Activated effector memory CD4-positive, alpha-beta T cell treated with Interleukin-2 at 50 U/mL for 16 hours (primary cell): Measurements from ENCODE around the gene MFAP3.
"Not testable (repeated sequence)": the region's sequence is repeated elsewhere in the genome, so short reads cannot be mapped to it uniquely, and the experiment has no call there.

Experiments used
- DNase-seq: peaks from one replicate; pipeline ENCODE4 v3.0.0-alpha.2; 2020

MFAP3 gene

DNA sequence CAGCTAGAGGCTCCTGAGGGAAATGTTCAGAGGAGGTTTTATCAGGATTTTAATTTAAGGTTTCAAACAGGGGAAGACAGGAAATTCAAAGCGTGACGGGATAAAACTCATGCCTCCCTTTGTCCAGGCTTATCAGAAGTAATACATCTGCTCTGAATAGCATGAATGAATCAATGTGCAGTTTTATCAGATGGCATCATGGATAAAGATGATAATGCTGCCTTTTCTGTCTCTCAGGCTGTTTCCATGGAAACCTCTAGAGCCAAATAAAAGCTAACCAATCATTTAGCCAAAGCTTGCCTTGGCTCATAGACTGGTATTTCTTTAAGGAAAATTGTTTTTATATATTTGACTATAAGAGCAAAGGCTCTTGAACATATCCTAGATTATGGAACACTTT, 16.4 kb downstream of the MFAP3 start:
- no peak for DNase-seq

DNA sequence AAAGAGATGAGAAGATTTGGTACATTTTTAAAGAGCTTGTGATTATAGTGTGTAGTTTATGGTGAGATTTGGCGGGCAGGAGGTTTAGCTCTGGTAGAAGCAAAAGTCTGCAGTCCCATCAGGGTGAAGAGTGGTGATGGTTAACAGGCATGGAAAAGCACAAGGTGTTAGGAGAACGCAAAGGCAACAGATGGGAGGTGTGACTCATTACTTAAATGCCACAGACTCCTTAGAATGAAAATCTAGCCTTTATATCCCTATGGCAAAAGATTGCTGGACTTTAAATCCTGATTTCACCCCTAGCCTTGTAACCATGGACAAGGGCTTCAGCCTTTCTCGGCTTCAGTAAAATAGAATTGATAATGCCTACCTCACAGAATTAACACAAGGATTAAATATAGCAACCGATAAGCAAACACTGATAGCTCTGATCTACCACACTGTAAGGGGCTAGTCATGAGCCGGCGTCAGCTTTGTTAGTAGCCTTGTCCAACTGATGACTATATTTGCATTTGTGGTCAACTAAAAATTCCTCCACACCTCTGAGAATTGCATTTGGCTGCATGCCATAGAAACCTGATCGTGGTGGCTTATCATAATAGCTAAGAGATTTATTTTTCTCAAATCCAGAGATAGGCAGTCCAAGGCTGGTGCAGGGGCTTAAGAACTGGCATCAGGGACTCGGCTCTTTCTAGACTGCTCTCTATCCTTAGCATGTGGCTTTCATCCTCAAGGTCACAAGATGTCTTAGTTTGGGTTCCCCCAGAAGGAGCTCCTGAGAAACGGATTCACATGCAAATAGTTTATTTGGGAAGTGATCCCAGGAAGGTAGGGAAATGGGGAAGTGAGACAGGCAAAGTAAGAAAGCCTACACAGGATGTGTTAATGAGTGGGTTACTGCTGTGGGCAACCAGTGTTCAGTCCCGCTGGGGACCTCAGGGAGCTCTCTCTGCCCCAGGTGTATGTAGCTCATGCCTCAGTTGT, 19.6 kb downstream of the MFAP3 start:
- DNase-seq, result no peak

DNA sequence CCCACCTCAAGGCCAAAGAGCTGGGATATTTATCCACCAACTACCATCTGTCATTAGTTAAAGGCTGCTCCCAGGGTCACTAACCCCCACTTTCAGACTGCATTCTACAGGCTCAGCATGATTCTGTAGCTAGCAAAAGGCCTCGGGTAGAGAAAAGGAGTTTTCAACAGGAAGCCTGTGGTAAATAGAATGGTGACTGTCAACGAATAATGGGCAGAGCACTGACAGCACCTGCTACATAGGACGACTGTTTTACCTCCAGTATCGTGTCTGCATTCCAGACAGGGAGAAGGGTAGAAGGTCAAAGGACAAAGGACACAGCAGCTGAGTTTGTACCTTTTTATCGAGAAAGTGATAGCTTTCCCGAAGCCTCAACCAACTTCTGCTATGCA, 20.3 kb downstream of the MFAP3 start:
- DNase-seq, result no peak

DNA sequence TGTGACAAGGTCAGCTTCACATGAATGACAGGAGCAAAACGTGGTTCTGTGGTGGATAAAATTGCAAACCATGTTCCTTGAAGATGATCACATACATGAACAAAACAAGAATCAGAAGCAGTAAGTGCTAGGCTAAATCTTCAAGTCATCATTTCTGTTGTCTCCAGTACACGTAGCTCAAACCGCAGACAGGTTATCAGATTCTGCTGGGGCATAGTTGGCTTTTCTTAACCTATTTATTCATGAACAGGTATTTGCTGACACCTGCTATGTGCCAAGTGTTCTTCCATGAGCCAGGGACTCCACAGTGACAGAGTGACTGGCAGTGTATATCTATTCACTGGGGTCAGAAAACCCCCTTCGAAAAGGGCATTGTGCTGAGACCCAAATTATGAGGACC, 20.8 kb downstream of the MFAP3 start:
- no peak for DNase-seq

DNA sequence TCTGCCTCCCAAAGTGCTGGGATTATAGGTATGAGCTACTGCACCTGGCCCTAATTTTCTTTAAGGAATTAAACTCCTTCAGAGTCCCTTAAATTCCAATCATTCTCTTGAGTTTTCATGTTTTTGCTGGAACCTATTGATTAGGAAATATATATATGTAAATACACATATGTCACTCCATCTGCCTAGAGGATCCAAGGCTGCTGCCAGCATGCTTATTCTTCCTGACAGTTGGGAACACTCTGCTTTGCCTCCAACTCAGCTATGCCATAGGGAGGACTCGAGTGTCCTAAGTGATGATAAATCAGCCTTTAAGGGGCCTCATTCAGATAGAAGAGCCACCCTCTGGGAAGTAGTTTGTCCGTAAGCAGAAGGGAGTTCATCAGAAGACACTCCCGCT, 21.8 kb downstream of the MFAP3 start:
- no peak for DNase-seq

DNA sequence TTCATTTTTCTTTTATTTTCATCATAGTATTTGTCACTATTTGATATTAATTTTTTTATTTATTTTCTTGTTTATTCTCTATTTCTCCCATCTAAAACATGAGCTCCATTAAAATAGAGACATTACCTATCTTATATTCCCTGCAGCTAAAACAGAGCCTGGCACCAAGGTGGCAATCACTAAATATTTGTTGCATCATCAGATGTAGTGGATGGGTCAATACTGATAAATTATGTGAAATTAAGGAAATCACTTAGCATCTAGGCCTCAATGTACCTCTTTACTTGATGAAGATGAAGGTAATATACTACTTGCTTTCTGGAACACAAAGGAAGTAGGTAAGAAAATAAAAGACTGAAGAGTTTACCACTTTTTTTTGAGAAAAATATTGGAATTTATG, 24.6 kb downstream of the MFAP3 start:
- no peak for DNase-seq

DNA sequence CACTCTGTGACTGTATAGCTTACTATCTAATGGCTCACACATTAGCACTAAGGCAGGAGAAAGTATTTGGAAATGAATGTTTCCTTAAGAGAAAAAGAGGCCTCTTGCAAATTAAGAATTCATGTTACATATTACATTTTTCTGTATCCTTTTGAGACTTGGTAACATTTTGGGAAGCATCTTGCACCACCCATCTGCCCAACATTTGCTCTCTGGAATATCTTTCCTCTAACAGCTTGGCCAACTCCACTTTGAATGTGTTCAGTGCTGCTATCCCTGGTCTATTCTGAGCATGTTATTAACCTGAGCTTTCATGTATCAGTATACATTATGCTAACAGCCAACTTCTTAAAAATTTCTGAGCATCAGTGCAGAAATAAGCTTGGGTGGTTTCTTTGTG, 27.2 kb downstream of the MFAP3 start:
- no peak for DNase-seq

DNA sequence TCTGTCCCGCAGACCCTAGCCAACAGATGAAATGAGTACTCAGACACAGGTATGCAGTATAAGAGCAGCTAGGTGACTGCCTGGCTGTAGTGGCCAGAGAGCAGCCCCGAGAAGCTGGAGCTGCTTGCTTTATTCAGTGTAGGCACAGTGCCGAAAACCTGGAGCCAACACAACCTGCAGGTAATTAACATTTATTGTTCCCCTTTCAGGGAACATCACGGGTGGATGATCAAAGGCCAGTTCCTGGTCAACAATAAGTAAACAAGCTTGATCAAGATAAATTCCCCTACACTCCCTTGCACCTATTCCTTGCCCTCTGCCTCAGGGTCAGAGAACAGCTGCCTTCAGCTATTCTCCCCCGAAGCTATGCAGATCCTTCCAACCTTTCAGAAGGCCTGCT, 31.1 kb downstream of the MFAP3 start:
- not testable (repeated sequence) for DNase-seq

DNA sequence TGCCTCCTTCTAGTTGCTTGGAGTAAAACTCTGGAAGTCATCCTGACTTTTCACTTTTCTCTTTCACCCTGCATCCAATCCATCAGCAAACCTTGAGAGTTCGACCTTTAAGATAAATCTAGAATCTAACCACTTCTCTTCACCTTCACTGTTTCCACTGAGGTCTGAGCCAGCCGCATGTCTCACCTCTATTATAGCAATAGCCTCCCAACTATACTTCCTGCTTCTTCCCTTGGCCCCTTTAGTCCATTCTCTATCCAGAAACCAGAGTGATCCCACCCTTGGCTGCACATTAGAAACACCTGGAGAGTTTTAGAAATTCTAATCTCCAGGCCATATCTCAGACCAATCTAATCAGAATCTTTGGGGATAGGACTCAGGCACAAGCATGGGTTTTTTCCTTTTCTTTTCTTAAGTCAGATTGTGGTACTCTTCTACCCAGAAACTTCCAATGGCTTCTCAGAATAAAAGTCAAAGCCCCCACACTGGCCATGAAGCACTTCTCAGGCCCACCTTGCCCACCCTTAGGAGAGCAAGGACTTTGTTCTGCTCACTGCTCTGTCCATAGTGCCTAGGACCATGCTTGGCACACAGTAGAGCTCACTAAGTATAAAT, 33.1 kb downstream of the MFAP3 start:
- no peak for DNase-seq

DNA sequence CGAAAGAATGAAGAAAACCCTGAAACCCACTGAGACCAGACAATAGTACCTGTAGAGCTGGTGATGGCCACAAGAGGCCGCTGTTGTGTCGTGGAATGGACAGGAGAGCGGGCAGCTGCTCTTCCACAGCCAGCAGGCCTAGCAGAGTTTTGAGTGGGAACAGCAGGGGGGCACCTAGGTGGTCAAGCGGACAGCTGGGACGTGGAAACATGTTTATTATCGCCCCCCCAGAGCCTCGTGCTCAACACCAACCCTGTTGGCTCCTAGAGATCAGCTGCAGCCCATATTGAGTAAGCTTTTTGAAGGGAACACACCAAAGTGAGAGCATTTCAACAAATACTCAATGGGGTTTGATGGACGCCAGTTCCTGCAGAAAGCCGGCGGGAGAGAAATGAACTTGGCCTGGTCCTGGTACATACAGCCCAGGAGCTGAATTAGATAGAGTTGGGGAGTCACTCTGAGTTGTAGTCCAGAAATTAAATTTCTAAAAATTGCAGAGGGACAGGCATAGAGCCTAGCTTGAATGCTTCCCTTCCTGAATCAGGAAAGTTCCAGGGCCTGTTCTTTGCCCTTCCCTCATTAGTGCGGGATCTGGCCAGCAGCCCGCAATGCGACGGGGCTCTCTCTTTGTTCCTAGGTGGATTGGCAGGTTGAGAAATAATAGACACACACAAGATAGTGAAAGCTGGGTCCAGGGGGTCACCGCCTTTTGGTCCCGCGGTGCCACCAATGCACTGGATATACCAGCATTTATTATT, 33.8 kb downstream of the MFAP3 start:
- peak; percentile 70 for DNase-seq

DNA sequence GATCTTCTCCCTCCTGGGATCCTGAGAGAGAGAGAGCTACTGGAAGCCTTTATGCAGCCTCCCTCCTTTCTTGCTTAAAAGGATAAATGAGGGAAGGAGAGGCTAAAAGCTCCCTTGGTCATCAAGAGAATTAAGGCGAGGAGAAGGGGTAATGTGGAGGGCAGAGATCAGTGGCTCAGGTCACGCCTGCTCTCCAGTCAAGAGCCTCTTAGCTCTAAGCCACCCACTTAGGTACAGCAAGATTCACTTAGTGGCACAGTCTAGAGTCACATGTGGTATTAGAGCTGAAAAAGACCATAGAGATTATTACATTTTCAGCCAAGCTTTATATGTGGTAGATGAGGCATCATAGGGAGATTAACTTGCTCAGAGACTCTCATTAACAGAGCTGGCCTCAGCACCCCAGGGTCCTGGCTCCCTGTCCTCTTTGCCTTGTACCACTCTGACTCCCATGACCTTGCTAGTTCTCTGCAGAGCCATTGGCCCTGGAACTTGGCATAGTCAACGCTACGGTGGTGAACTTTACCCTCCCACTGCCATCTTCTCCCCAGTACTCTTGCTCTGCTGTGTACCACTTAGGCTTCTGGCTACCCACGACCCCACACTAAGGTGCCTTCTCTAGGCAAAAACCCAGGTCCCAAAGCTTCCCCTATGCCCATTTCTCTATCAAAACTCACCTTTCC, 37.6 kb downstream of the MFAP3 start:
- no peak for DNase-seq

DNA sequence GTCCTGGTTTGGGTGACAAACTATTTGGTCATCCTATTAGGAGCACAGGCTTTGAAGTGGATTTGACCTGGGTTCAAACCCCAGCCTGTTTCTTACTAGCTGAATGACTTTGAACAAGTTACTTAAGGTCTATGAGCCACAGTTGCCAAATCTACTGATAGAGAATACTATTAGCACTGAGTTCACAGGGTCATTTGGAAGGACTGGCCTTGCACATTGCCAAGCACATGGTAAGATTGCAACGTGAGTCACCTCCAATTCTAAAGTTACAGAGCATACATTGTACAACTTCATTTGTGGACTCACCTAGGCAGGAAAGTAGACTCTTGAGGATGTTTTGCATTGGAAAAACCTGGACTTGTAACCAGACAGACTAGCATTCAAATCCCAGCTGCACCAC, 38.9 kb downstream of the MFAP3 start:
- DNase-seq, result no peak

DNA sequence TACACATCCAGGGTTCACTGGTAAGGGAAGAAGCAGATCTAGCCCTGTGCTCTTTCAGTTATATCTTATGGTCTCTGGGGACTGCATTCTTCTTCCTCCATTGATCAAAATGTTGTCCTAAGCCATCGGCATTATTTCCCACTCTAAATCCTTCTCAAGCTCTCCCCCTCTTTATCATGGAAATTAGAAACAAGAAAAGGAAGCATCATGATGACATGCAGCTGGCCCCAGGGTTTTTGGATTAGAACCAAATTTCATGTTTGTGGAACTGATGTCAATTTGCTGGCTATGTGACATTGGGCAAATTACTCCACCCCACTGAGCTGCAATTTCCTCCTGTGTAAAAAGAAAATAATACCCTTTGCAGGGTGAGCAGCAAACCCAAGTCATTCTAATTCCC, 39.5 kb downstream of the MFAP3 start:
- DNase-seq, result no peak

DNA sequence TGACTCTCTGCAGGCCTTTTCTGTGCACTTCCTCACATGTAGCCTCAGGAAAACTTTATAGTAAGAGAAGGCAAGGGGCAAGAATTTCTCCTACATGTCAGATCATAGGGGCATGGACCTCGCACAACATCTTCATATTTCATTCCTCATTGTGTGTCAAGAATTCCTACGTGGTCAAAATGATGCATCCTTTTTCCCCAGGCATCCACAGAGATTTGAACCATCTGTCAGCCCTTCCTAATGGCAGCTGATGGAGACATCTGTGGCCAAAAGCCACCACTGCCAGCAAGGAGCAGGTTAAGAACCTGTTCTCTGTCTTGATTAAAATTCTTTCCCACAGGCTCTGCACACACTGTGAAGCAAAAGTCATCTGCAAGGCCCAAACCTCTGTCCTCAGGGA, 42.5 kb downstream of the MFAP3 start:
- no peak for DNase-seq

DNA sequence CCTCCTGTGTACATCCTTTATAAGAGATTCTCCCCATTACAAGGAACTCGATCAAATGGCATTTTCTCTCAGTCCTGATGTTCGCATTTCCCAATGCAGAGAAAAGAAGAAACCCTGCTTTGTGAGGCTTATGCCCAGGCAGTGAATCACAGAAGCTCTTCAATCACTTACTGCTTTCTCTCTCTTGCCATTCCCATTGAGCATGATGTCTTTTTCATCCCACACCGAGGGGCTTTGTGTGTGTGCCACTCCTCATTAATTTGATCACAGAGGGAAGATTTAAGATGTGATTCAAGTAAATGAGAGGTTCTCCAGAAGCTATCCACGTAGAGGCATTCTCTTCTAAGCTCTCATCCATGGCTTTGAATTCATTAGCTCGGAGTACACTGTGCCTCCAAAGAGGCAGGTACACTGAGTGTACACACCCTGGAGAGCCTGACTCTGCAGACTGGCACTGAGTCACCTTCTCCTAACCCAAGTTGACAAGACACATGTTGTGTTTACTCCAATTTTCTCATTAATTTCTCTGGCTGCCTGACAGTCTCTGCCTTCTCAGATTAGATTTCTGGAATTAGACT, 45.4 kb downstream of the MFAP3 start:
- DNase-seq, result no peak

DNA sequence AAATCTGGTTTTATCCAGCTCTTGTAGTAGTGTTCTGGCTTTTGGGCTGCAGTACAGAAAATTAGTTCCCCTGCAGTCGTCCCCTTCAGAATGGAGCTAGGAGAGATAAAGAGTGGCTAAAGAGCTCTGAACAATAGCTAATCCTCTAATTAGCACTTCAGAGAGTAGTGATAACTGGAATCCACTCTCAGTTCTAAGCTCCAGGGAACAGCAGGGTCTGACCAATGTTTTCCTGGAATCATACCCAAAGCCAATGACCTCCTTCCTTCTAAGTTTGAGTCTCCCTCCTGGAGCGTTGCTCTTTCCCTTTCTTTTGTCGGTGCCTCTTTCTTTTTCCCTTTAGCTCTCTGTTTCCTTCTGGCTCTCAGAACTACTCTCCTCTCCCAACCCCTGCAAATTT, 47.4 kb downstream of the MFAP3 start:
- no peak for DNase-seq

DNA sequence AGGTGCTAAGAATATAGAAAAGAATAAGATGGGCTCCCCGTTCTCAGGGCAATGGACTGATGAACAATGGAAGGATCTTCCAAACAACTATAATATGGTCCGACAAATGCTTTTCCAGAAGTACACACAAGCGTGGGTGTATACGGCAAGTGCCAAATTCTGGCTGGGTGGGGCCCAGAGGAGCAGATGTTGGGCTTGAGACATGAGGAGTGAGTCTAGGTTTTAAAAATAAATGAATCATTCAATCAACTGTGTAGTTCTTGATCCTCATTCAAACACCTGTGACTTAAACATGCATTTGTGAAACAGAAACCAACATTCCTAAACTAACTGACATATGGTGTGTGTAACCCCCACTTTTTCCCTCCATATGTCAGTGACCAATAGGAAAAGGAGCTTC, 47.9 kb downstream of the MFAP3 start:
- DNase-seq, result no peak

DNA sequence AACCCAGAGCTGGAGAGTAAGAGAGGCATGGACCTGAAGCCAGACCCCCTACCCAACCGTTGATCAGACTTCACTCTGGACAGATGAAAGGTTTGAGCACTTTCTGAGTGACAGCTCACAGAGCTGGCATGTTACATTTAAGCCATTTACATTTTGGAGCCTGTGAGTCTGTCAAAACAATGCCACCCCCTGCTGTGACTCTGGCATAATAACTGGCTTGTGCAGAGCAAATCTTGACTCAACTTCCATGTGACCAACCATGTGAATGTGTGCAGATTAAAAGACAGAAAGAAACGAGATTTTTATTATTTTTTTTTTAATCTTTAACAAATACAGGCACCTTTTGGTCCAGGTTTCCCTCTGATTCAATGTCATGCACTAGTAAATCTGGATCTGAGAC, 48.5 kb downstream of the MFAP3 start:
- DNase-seq, result no peak

DNA sequence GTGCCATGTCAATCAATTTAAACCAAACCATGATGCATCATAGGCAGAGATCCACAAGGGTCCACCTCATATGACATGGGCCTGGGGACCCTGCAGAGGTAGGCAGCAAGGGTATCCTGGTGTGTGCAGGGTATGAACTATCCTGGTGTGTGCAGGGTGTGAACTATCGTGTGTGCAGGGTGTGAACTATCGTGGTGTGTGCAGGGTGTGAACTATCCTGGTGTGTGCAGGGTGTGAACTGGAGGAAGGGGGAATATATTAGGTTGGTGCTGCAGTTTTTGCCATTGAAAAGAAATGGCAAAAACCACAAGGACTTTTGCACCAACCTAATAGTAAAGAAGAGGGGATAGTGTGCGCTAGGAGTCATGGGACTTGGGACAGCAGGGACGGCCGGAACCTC, 50.0 kb downstream of the MFAP3 start:
- DNase-seq, result no peak

DNA sequence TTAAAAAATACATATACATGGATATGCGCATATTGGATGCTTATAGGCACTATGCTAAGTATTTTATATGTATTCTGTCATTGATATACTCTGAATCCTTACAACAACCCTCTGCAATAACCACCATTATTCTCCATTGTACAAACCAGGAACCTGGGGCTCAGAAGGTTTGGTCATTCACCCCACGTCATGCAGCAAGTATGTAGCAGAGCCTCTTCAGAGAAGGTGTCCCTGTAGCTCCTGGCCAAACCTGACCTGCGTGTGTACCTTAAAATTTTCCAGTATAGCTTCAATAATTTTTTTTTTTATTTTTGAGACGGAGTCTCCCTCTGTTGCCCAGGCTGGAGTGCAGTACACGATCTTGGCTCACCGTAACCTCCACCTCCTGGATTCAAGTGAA, 51.9 kb downstream of the MFAP3 start:
- DNase-seq, result no peak

DNA sequence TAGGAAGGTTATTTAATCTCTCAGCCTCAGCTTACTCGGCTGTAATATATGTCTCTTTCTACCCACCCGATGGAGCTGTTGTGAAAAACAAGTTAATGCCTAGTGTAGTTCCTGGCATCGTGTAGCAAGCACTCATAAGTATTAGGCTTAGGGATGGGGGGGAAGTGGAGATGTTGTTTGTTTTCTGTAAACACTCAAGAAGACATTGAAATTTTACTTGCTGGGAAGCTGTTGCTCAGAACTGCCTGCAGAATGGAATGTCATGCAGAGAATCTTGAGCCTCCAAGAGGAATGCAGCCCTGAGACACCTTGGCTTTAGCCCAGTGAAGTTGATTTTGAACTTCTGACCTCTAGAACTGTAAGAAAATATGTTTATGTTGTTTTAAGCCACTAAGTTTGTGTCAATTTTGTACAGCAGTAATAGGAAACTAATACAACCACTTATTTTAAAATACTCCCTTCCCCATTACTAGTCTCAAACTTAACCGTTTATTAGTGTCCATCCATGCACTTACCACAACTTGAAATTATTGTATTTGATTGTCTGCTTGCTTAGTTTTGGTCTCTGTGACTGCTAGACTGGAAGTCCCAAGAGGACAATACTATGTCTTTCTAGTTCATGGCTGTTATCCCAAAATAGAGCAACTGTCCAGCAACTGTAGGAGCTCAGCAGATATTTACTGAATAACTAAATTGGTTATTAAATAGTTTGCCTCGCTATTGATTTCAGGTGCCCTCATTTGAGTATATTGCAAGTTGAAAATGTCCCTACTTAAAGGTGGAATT, 53.8 kb downstream of the MFAP3 start:
- DNase-seq, result no peak

DNA sequence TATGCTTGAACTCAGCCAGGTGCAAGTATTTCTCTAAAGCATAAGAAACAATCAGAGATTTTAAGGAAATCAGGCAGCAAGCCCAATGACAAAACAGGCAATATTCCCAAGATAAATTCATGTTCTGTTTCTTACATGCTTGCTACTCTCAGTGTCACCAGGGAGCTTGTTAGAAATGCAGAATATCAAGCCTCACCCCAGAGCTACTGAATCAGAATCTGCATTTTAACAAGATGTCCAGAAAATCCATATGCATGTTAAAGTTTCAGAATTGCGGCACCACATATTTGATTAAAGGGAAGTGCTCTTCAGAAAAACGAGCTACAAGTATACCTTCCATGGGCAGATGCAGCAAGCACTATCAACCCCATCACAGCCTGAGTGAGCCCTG, 54.4 kb downstream of the MFAP3 start:
- no peak for DNase-seq
